ENCODE measurements around the gene ZAP70. TPM values are rescaled to one million over a fixed set of nuclear protein-coding genes. Genes with fewer than 3 reads are reported as not detected.

The ZAP70 gene
- total RNA-seq, 4 donors from 2014 or later, result 3.5 to 13.5 (median 5.3) TPM

DNA sequence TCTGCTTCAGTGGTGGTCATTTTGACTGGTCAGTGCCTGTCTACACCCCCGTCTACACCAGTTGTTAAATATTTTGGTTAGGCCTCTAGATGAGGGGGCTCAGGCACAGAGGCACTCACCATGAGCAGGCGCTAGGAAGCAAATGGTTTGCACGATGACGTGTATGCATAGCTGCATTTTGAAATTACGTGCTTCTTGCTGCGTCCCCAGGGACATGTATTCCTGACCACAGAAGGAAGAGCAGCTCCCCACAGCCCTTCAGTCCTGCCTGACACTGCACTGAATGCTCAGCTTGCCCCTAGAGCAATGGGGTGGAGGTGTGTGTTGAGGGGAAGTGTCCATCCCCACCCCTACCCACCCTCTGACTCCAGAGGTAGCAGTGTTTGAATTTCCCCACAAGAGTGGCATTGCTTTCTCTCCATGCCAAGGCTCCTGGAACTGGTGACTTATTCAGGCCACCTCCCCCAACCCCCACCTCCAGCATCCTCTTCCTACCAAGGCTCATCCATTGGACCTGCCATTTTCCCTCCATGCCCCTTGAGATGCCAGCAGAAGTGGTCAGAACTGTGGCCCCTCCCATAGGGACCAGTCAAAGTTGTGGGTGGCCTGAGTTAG is 11.4 kb upstream of the ZAP70 start:
- TF ChIP-seq POLR2A (IDR thresholded peaks at IDR 0.05) (no peak), EP300 (IDR thresholded peaks at IDR 0.05) (no peak), CTCF (IDR thresholded peaks at IDR 0.05) (no peak)
- WGBS, 2 donors, result 76 to 89% methylated on average over 4 to 6 of the region's 6 CpGs

GRCh38 chr2:97702731-97703470 is 10.5 kb upstream of the ZAP70 start:
- no peak for DNase-seq (ENCODE audit: low spot score in 2 of 2)
- Histone ChIP-seq H3K4me1 (no peaks in the 10 kb centered on the region), H3K27me3 (no peaks in the 10 kb centered on the region), H3K27ac (no peak overlapping the region), H3K36me3 (no peaks in the 10 kb centered on the region), H3K9me3 (no peaks in the 10 kb centered on the region), H3K4me3 (no peak overlapping the region)
- no peak for TF ChIP-seq POLR2A (IDR thresholded peaks at IDR 0.05)
- TF ChIP-seq CTCF (IDR thresholded peaks at IDR 0.05), result no peak
- no peak for TF ChIP-seq EP300 (IDR thresholded peaks at IDR 0.05)
- 87% methylated on average over 19 of the region's 19 CpGs for WGBS, 2 donors

More for the DNA sequence above, 11.4 kb upstream of the ZAP70 start:
- H3K27ac ChIP-seq, result no peak overlapping the region
- no peaks in the 10 kb centered on the region for H3K36me3 ChIP-seq
- peaks cover 0 to 1% (median 0%) of the 10 kb centered on the region in 4 donors for H3K4me1 ChIP-seq
- H3K9me3 ChIP-seq, result no peaks in the 10 kb centered on the region
- no peaks in the 10 kb centered on the region for H3K27me3 ChIP-seq
- no peak for DNase-seq (ENCODE audit: low spot score in 2 of 2)
- H3K4me3 ChIP-seq, result no peak overlapping the region

DNA sequence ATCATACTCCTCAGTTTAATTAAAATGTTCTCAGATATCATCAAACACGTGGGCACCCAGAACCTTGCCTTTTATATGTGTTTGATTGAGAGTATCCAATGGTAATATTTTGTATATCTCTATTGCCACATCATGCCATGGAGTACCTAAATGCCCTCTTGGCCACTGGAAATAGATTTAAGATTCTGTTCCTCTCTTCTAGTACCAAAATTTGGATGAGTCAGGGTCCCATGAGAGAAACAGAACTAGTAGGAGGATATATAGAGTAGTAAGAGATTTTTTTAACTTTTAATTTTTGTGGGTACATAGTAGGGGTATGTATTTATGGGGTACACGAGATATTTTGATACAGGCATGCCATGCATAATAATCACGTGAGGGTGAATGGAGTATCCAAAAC is 9.6 kb upstream of the ZAP70 start:
- 86 to 87% methylated on average over 3 of the region's 3 CpGs for WGBS, 2 donors
- Histone ChIP-seq H3K27me3 (no peaks in the 10 kb centered on the region), H3K27ac (no peak overlapping the region), H3K4me1 (no peaks in the 10 kb centered on the region), H3K4me3 (no peak overlapping the region), H3K36me3 (no peaks in the 10 kb centered on the region), H3K9me3 (no peaks in the 10 kb centered on the region)
- DNase-seq (ENCODE audit: low spot score in 2 of 2), result no peak
- TF ChIP-seq EP300 (IDR thresholded peaks at IDR 0.05) (no peak), POLR2A (IDR thresholded peaks at IDR 0.05) (no peak), CTCF (IDR thresholded peaks at IDR 0.05) (no peak)

DNA sequence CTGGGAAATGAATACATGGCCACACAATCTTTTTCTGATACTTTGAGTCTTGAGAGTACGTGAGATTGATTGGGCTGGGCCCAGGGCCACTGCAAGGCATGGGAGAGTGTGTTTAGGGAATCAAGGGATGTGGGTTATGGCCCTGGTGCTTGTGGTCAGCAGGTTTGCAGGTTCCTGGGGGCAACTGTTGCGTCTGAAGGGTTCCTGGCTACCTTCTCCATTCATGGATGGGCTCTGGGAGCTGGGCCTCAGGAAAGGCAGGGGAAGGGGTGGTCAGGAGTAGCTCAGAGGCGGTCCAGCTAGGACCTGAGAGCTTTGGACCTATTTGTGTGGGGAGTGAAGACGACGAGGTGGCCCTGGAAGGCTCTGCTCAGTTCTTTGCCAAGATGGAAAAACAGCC is 8.4 kb upstream of the ZAP70 start:
- 92 to 97% methylated on average over 5 of the region's 5 CpGs for WGBS, 2 donors
- TF ChIP-seq EP300 (IDR thresholded peaks at IDR 0.05) (no peak), CTCF (IDR thresholded peaks at IDR 0.05) (no peak), POLR2A (IDR thresholded peaks at IDR 0.05) (no peak)
- no peaks in the 10 kb centered on the region for H3K27me3 ChIP-seq
- H3K4me3 ChIP-seq, result no peak overlapping the region
- H3K27ac ChIP-seq, result no peak overlapping the region
- no peaks in the 10 kb centered on the region for H3K36me3 ChIP-seq
- no peak for DNase-seq (ENCODE audit: low spot score in 2 of 2)
- no peaks in the 10 kb centered on the region for H3K9me3 ChIP-seq
- H3K4me1 ChIP-seq, result no peaks in the 10 kb centered on the region

DNA sequence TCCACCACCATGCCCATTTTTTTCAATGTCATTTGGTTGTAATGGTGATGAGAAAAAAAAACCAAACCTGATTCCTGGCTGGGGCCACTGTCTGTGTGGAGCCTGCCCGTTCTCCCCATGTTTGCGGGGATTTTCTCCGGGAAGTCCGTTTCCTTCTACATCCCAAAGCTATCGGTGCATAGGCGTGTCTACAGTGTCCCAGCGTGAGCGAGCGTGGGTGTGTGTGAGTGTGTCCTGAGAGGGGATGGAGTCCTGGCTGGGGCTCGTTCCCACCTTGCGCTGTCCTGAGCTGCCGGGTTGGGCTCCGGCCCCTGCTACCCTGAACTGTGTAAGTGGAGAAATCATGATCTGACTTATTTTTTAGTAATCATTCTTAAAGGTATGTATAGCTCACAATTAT is 7.3 kb upstream of the ZAP70 start:
- no peak for DNase-seq (ENCODE audit: low spot score in 2 of 2)
- Histone ChIP-seq H3K4me1 (no peaks in the 10 kb centered on the region), H3K27ac (no peak overlapping the region), H3K9me3 (no peaks in the 10 kb centered on the region), H3K36me3 (no peaks in the 10 kb centered on the region), H3K27me3 (no peaks in the 10 kb centered on the region), H3K4me3 (no peak overlapping the region)
- WGBS, 2 donors, result 93 to 95% methylated on average over 13 of the region's 13 CpGs
- TF ChIP-seq EP300 (IDR thresholded peaks at IDR 0.05) (no peak), CTCF (IDR thresholded peaks at IDR 0.05) (no peak), POLR2A (IDR thresholded peaks at IDR 0.05) (no peak)

All from tibial nerve (tissue), 4 donors.